ENCODE data around the gene IFT81. TPM values are rescaled to one million over a fixed set of nuclear protein-coding genes. Genes with fewer than 3 reads are reported as not detected.

Gene IFT81
- total and polyA plus RNA-seq, 2 donors (not counting 1 experiment from before 2014, with no cell fraction given): 0.43 to 6.8 TPM

DNA sequence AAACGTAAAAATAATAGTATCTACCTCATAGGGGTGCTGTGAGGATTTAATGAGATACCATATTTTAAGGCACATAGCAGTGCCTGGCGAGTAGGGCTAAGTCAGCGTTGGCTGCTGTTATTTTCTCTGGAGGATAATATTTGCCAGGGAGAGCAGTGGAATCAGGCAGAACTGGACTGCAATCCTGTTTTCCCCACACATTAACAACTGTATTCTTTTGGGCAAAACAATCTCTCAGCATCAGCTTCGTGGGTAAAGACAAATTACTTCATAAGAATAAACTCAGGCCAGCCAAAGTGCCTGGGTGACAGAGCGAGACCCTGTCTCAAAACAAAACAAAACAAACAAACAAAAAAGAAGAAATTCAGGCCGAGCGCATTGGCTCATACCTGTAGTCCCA, 127.2 kb downstream of the IFT81 start:
- H3K36me3 ChIP-seq (replicated peaks in 1 of 2; ENCODE audit: control extremely low read depth in 1 of 2, control insufficient read depth in 1 of 2, extremely low read depth in 1 of 2, insufficient read depth in 2 of 2, low read length in 1 of 2): no peaks in the 10 kb centered on the region
- WGBS (ENCODE audit: insufficient coverage): 89% methylated on average over 4 of the region's 7 CpGs
- H3K4me3 Mint-ChIP-seq: no peak overlapping the region
- no peak overlapping the region for H3K4me3 ChIP-seq (ENCODE audit: control extremely low read depth in 1 of 5, extremely low read depth in 1 of 5, insufficient read depth in 1 of 5, low read depth in 2 of 5, low read length in 4 of 5)
- H3K79me2 ChIP-seq (ENCODE audit: control insufficient read depth, insufficient read depth, low read length): no peaks in the 10 kb centered on the region
- no peak for TF ChIP-seq EZH2 (IDR thresholded peaks at IDR 0.05; ENCODE audit: borderline replicate concordance, insufficient read depth, low read depth, low read length, poor library complexity, severe bottlenecking)
- TF ChIP-seq, protein P1, sequence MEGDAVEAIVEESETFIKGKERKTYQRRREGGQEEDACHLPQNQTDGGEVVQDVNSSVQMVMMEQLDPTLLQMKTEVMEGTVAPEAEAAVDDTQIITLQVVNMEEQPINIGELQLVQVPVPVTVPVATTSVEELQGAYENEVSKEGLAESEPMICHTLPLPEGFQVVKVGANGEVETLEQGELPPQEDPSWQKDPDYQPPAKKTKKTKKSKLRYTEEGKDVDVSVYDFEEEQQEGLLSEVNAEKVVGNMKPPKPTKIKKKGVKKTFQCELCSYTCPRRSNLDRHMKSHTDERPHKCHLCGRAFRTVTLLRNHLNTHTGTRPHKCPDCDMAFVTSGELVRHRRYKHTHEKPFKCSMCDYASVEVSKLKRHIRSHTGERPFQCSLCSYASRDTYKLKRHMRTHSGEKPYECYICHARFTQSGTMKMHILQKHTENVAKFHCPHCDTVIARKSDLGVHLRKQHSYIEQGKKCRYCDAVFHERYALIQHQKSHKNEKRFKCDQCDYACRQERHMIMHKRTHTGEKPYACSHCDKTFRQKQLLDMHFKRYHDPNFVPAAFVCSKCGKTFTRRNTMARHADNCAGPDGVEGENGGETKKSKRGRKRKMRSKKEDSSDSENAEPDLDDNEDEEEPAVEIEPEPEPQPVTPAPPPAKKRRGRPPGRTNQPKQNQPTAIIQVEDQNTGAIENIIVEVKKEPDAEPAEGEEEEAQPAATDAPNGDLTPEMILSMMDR (IDR thresholded peaks at IDR 0.05): no peak
- H3K9me3 ChIP-seq (ENCODE audit: control extremely low read depth in 1 of 3, control insufficient read depth in 2 of 3, insufficient read depth in 1 of 3, low read length in 2 of 3): no peaks in the 10 kb centered on the region
- no peak overlapping the region for H3K27ac Mint-ChIP-seq
- ChIA-PET POLR2A (no interaction called here), CTCF (interaction anchor here (0.7 kb wide), 1 partner anchor 611 kb away, joined by 3 read pairs; no protein-coding TSS in a partner anchor)
- H3K27ac ChIP-seq (ENCODE audit: low read length in 2 of 2): no peak overlapping the region
- H3K27me3 Mint-ChIP-seq: no peaks in the 10 kb centered on the region
- H4K20me1 ChIP-seq (ENCODE audit: control insufficient read depth, insufficient read depth, low read length, poor library complexity, severe bottlenecking): no peaks in the 10 kb centered on the region
- no peaks in the 10 kb centered on the region for H3K4me1 Mint-ChIP-seq
- intact Hi-C loops (cut with micrococcal nuclease): no loop called here
- H3K4me2 ChIP-seq (replicated peaks; ENCODE audit: low read depth, low read length, poor library complexity, severe bottlenecking): no peak overlapping the region
- no peak overlapping the region for H3K9ac ChIP-seq (ENCODE audit: low read length)
- H3K4me1 ChIP-seq (ENCODE audit: control insufficient read depth in 2 of 2, insufficient read depth in 2 of 2, low read length in 2 of 2): no peaks in the 10 kb centered on the region
- no peaks in the 10 kb centered on the region for H3K9me3 Mint-ChIP-seq (ENCODE audit: insufficient read depth)
- DNase-seq (no peak), ATAC-seq (ENCODE audit: low read depth) (no peak)
- no peaks in the 10 kb centered on the region for H3K27me3 ChIP-seq (replicated peaks in 1 of 4; ENCODE audit: control extremely low read depth in 1 of 4, control insufficient read depth in 3 of 4, insufficient read depth in 4 of 4, low read length in 3 of 4)
- no peak overlapping the region for H2AFZ ChIP-seq (ENCODE audit: insufficient read depth, low read depth, low read length, poor library complexity, severe bottlenecking)

DNA sequence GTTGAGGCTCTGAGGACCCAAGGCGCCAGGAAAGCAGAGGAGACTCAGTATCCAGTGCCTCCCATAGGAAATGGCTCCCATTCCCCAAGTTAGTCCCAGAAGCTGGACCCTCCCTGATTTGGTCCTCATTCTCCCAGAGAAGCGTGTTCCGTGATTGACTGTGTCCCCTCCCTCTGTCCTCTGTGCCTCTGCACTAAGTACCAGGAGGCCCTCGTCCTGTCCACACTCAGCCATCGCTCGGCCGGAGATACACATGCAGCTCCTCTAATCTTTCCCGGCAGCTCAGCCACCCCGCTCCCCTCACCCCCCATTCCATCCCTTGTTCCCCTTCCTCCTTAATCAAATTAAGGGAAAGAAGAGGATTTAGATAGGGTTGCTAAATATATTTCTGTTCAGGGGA, 128.6 kb downstream of the IFT81 start:
- no peaks in the 10 kb centered on the region for H4K20me1 ChIP-seq (ENCODE audit: control insufficient read depth, insufficient read depth, low read length, poor library complexity, severe bottlenecking)
- H3K27ac ChIP-seq (ENCODE audit: low read length in 2 of 2): no peak overlapping the region
- ATAC-seq (ENCODE audit: low read depth) (no peak), DNase-seq (no peak)
- TF ChIP-seq EZH2 (IDR thresholded peaks at IDR 0.05; ENCODE audit: borderline replicate concordance, insufficient read depth, low read depth, low read length, poor library complexity, severe bottlenecking): no peak
- TF ChIP-seq, protein P1 (IDR thresholded peaks at IDR 0.05): no peak
- H3K9ac ChIP-seq (ENCODE audit: low read length): no peak overlapping the region
- Mint-ChIP-seq H3K4me1 (no peaks in the 10 kb centered on the region), H3K27ac (no peak overlapping the region), H3K27me3 (no peaks in the 10 kb centered on the region), H3K4me3 (no peak overlapping the region), H3K9me3 (ENCODE audit: insufficient read depth) (no peaks in the 10 kb centered on the region)
- no peaks in the 10 kb centered on the region for H3K9me3 ChIP-seq (ENCODE audit: control extremely low read depth in 1 of 3, control insufficient read depth in 2 of 3, insufficient read depth in 1 of 3, low read length in 2 of 3)
- no peak overlapping the region for H3K4me3 ChIP-seq (ENCODE audit: control extremely low read depth in 1 of 5, extremely low read depth in 1 of 5, insufficient read depth in 1 of 5, low read depth in 2 of 5, low read length in 4 of 5)
- intact Hi-C loops (cut with micrococcal nuclease): no loop called here
- H3K36me3 ChIP-seq (replicated peaks in 1 of 2; ENCODE audit: control extremely low read depth in 1 of 2, control insufficient read depth in 1 of 2, extremely low read depth in 1 of 2, insufficient read depth in 2 of 2, low read length in 1 of 2): no peaks in the 10 kb centered on the region
- no peaks in the 10 kb centered on the region for H3K4me1 ChIP-seq (ENCODE audit: control insufficient read depth in 2 of 2, insufficient read depth in 2 of 2, low read length in 2 of 2)
- no peak overlapping the region for H2AFZ ChIP-seq (ENCODE audit: insufficient read depth, low read depth, low read length, poor library complexity, severe bottlenecking)
- 93% methylated on average over 5 of the region's 9 CpGs for WGBS (ENCODE audit: insufficient coverage)
- no peaks in the 10 kb centered on the region for H3K27me3 ChIP-seq (replicated peaks in 1 of 4; ENCODE audit: control extremely low read depth in 1 of 4, control insufficient read depth in 3 of 4, insufficient read depth in 4 of 4, low read length in 3 of 4)
- ChIA-PET CTCF (no interaction called here), POLR2A (no interaction called here)
- H3K4me2 ChIP-seq (replicated peaks; ENCODE audit: low read depth, low read length, poor library complexity, severe bottlenecking): no peak overlapping the region
- H3K79me2 ChIP-seq (ENCODE audit: control insufficient read depth, insufficient read depth, low read length): no peaks in the 10 kb centered on the region

All from B cell (primary cell).